GM12878 (cell line): Measurements from ENCODE around the gene TMEM217. TPM values are rescaled to one million over a fixed set of nuclear protein-coding genes. Genes with fewer than 3 reads are reported as not detected.
A peak's percentile ranks its signal among the peaks of the same experiment; 100 is the strongest.

ENCODE experiments used
- ATAC-seq: fragments of 200-7000 bp; cut with Tn5 transposase; 3 replicates; pipeline ENCODE4 v1.9.1; 2020; ENCODE audit warnings: mild to moderate bottlenecking, moderate library complexity
- BruUV-seq: library from RNA; stranded (reverse); fragments of 400-500 nt; replicated peaks from 2 replicates; lab custom pipeline; 2021; lab: Mats Ljungman, UMichigan
- CTCF ChIA-PET: fragments of 300-600 bp; sonication (Branson Sonifier 250); formaldehyde crosslinking; extraction: SDS; loops from one replicate; lab custom pipeline; 2021; ENCODE audit warnings: inconsistent platforms; lab: Yijun Ruan, JAX
- POLR2A ChIA-PET: fragments of 350-600 bp; formaldehyde crosslinking; extraction: SDS; loops from one replicate; lab custom pipeline; 2021; ENCODE audit warnings: inconsistent platforms; lab: Charles Lee
- RAD21 ChIA-PET: fragments of 300-600 bp; sonication (Branson Sonifier 250); formaldehyde crosslinking; loops from one replicate; lab custom pipeline; 2023; ENCODE audit warnings: antibody characterized with exemption; ENCODE audit not compliant: unreplicated experiment; lab: Charles Lee
- SMC1A ChIA-PET: fragments of 300-600 bp; sonication (Branson Sonifier 250); formaldehyde crosslinking; loops from one replicate; lab custom pipeline; 2023; ENCODE audit not compliant: unreplicated experiment, uncharacterized antibody; lab: Charles Lee
- DNase-seq: peaks from one replicate; pipeline ENCODE4 v3.0.0-alpha.2; 2011; ENCODE audit warnings: low read depth, low spot score
- FAIRE-seq: peaks from 3 replicates; lab custom pipeline; 2011; peaks lifted over from hg19 to GRCh38; lab: Jason Lieb, UNC
- H2AFZ ChIP-seq: 2 replicates; pipeline ENCODE4 v1.6.0; 2011; ENCODE audit warnings: low read depth, low read length, control low read depth; ENCODE audit not compliant: control insufficient read depth
- H3K27ac ChIP-seq: 2 replicates; pipeline ENCODE4 v1.5.1; 2011; ENCODE audit warnings: control low read depth; ENCODE audit not compliant: control insufficient read depth, insufficient read depth
- H3K27me3 ChIP-seq, 2 experiments: replicated peaks in 1 of 2; 2 replicates each; pipeline versions ENCODE4 v1.6.0 to v1.6.1; 2011; ENCODE audit warnings: low read length in 1 of 2; ENCODE audit not compliant: control insufficient read depth in 2 of 2, insufficient read depth in 2 of 2
- H3K36me3 ChIP-seq, 2 experiments: 2 replicates each; pipeline ENCODE4 v1.5.1; 2011; ENCODE audit warnings: low read length in 1 of 2; ENCODE audit not compliant: control insufficient read depth in 2 of 2, insufficient read depth in 2 of 2
- H3K4me1 ChIP-seq: 2 replicates; pipeline ENCODE4 v1.6.1; 2011; ENCODE audit warnings: mild to moderate bottlenecking, low read length, moderate library complexity, mixed read lengths; ENCODE audit not compliant: control insufficient read depth, insufficient read depth
- H3K4me2 ChIP-seq: 2 replicates; pipeline ENCODE4 v1.6.0; 2011; ENCODE audit warnings: control low read depth; ENCODE audit not compliant: control insufficient read depth, insufficient read depth
- H3K4me3 ChIP-seq: fragments of 200-600 bp; sonication (generic); 2 replicates; pipeline ENCODE4 v1.5.1; 2016
- H3K79me2 ChIP-seq: 2 replicates; pipeline ENCODE4 v1.6.0; 2011; ENCODE audit warnings: low read length; ENCODE audit not compliant: control insufficient read depth, insufficient read depth
- H3K9ac ChIP-seq: 2 replicates; pipeline ENCODE4 v1.8.0; 2011; ENCODE audit warnings: low read length, control low read depth, mixed read lengths; ENCODE audit not compliant: control insufficient read depth, insufficient read depth
- H3K9me3 ChIP-seq: replicated peaks from 3 replicates; pipeline ENCODE4 v1.5.1; 2011; ENCODE audit warnings: mild to moderate bottlenecking, low read length; ENCODE audit not compliant: control insufficient read depth, insufficient read depth
- H4K20me1 ChIP-seq: 2 replicates; pipeline ENCODE4 v1.6.0; 2011; ENCODE audit not compliant: control insufficient read depth, insufficient read depth
- FOS ChIP-seq: IDR thresholded peaks from 3 replicates; pipeline ENCODE4 v1.6.1; 2011; ENCODE audit warnings: borderline replicate concordance; ENCODE audit not compliant: insufficient read length; ENCODE audit errors: extremely low read depth
- KDM1A ChIP-seq: fragments of 200-600 bp; sonication (generic); IDR thresholded peaks from 2 replicates; pipeline ENCODE4 v1.6.1; 2016; ENCODE audit warnings: borderline replicate concordance
- POLR2A ChIP-seq: IDR thresholded peaks from 2 replicates; pipeline ENCODE4 v1.6.1; 2011; ENCODE audit warnings: low read depth, mild to moderate bottlenecking, low read length
- RB1 ChIP-seq: fragments of 450-650 bp; formaldehyde crosslinking; IDR thresholded peaks from 2 replicates; pipeline ENCODE4 v1.6.1; 2017; ENCODE audit warnings: mild to moderate bottlenecking, borderline replicate concordance
- ZSCAN29 ChIP-seq: fragments of 450-650 bp; IDR thresholded peaks from 2 replicates; pipeline ENCODE4 v1.6.1; 2017; ENCODE audit warnings: mild to moderate bottlenecking, moderate library complexity
- WGBS: methylation state at CpG from one replicate; pipeline ENCODE4 v1.1.6; 2016; ENCODE audit warnings: low lambda C conversion rate; ENCODE audit not compliant: insufficient replicate concordance, insufficient coverage; ENCODE audit errors: missing lambda C conversion rate; 5-methylcytosine and 5-hydroxymethylcytosine counted together
- in situ Hi-C: fragments of 300-500 bp; cut with MboI; formaldehyde crosslinking; loops from 9 replicates; pipeline ENCODE4 v1.14.3; 2018; ENCODE audit warnings: mixed read lengths
- intact Hi-C: fragments of 100-400 bp; cut with micrococcal nuclease; formaldehyde crosslinking; loops from one replicate; pipeline ENCODE4 v1.14.2; 2022; ENCODE audit not compliant: unreplicated experiment
- polyA plus RNA-seq, 11 experiments: library from polyadenylated mRNA; depleted of rRNA in 4 of 11; unstranded in 6 of 11; stranded (reverse) in 5 of 11; fragments of >200 nt; fragmentation: Nextera tagmentation in 4 of 11; fragmentation: Illumina TruSeq in 1 of 11; extraction: Ambion mirVana in 4 of 11; extraction: Trizol in 1 of 11; gene quantifications; 1 replicate in 1 of 11; 2 replicates in 10 of 11; pipeline versions ENCODE4 v1.2.1 to v1.2.3, GENCODE V29; 2011 to 2016; ENCODE audit warnings: inconsistent platforms in 2 of 11, missing spikeins in 2 of 11, low read depth in 1 of 11
- total RNA-seq, 4 experiments: library from RNA; depleted of rRNA in 3 of 4; stranded (reverse); fragments of >200 nt in 3 of 4; fragmentation: Illumina TruSeq in 1 of 4; extraction: Trizol in 1 of 4; gene quantifications; 2 replicates each; pipeline versions ENCODE4 v1.2.1 to v1.2.3, GENCODE V29; 2013 to 2021
- TF ChIP-seq, protein P1 (sequence below): fragments of 450-650 bp; IDR thresholded peaks from 2 replicates; pipeline ENCODE4 v1.6.1; 2017; ENCODE audit warnings: low read depth, mild to moderate bottlenecking, moderate library complexity
- TF ChIP-seq, protein P2 (sequence below): fragments of 450-650 bp; IDR thresholded peaks from 2 replicates; pipeline ENCODE4 v1.6.1; 2016; ENCODE audit warnings: mild to moderate bottlenecking

TMEM217 gene
- total and polyA plus RNA-seq, 10 of the 15 experiments (the other 5 are each of a cell fraction or from before 2014, with no cell fraction given): 1.3 to 4.5 (median 2.3) TPM

DNA sequence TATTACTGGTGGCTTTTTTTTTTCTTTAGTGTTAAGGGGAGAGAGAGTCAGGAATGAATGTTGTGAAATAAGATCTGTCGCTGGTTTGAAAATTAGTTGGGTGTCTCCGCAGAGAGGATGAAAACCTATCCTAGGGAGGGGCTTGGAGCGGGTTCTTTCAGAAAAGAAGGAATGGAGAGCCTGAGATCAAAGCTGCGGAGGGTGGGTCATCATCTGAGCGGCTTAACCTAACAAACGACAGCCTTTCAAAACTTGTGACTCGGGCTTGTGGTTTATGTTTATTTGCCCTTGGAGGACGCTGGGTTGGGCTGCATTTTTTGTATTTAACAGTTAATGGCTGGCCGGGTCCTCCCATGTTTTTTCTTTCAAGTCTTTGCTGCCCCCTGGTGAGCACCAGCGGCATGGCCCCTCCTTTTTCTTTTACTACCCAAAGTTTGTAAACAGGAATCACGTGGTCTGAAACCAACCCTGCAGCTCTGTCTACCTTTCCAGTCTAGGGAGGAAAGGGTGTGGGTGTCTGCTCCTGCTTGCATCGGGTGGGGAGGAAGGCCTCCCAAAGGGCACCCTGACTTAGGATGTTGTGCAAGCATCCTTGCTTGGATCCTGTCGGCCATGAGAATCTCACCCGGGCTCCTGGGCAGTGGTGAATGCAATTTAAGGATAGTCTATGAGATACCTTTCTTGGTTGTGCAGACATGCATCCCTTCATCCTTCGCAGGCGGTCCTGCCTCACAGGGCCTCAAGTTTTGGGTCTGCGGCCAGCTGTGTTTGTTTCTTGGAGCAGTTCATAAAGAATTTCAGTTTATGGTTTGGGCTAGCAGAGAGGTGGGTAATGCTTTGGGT is 85.8 kb downstream of the TMEM217 start (continued):
- TF ChIP-seq, protein P1, sequence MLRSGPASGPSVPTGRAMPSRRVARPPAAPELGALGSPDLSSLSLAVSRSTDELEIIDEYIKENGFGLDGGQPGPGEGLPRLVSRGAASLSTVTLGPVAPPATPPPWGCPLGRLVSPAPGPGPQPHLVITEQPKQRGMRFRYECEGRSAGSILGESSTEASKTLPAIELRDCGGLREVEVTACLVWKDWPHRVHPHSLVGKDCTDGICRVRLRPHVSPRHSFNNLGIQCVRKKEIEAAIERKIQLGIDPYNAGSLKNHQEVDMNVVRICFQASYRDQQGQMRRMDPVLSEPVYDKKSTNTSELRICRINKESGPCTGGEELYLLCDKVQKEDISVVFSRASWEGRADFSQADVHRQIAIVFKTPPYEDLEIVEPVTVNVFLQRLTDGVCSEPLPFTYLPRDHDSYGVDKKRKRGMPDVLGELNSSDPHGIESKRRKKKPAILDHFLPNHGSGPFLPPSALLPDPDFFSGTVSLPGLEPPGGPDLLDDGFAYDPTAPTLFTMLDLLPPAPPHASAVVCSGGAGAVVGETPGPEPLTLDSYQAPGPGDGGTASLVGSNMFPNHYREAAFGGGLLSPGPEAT: peak; percentile 35; the same call in 1 of the 2 replicates
- TF ChIP-seq, all 136 proteins: peak for 34

DNA sequence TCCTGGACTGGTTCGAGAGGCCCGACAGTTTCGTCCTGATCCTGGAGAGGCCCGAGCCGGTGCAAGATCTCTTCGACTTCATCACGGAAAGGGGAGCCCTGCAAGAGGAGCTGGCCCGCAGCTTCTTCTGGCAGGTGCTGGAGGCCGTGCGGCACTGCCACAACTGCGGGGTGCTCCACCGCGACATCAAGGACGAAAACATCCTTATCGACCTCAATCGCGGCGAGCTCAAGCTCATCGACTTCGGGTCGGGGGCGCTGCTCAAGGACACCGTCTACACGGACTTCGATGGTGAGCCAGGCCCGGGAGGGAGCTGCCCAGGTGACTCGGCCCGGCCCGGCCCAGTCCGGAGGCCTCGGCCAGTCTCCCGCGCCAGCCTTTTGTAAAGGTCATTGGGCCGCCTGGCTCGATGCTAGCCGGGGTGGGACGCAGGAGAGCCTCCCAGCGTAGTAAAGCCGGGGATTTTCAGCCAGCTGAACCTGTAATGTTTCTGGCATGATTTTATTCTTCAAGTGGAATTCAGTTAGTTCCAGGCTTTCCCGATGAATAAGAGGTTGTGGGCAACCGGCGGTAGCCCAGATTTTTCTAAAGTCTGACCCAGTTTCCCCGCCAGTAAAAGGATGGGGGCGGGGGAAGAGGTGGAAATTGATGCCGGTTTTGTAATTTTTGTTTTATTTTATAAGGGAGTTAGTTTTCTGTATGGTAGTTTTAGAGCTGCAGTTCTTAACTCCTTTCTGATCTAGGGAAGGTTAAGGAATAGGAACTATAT is 86.6 kb downstream of the TMEM217 start:
- 0 out of 2 replicates have a peak, but pooled peaks have one; percentile 28 for TF ChIP-seq RB1
- TF ChIP-seq KDM1A: no peak
- TF ChIP-seq, protein P2, sequence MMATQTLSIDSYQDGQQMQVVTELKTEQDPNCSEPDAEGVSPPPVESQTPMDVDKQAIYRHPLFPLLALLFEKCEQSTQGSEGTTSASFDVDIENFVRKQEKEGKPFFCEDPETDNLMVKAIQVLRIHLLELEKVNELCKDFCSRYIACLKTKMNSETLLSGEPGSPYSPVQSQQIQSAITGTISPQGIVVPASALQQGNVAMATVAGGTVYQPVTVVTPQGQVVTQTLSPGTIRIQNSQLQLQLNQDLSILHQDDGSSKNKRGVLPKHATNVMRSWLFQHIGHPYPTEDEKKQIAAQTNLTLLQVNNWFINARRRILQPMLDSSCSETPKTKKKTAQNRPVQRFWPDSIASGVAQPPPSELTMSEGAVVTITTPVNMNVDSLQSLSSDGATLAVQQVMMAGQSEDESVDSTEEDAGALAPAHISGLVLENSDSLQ: no peak
- peak; percentile 92 for TF ChIP-seq ZSCAN29
- peak; percentile 17; the same call in 1 of the 2 replicates for TF ChIP-seq POLR2A
- no peak for TF ChIP-seq FOS
- Histone ChIP-seq H3K9ac (peak overlapping the region; percentile 76), H3K4me3 (peak overlapping the region; percentile 83), H3K36me3 (peaks cover 7 to 8% of the 10 kb centered on the region in 2 experiments), H2AFZ (peak overlapping the region; percentile 63), H3K4me1 (peaks cover 31% of the 10 kb centered on the region), H3K27ac (peak overlapping the region; percentile 61), H4K20me1 (no peaks in the 10 kb centered on the region; the same call in 1 of the 2 replicates), H3K27me3 (no peaks in the 10 kb centered on the region), H3K9me3 (no peaks in the 10 kb centered on the region), H3K4me2 (peak overlapping the region; percentile 96), H3K79me2 (peaks cover 12% of the 10 kb centered on the region)
- ChIA-PET SMC1A (interaction anchor here (0.8 to 12.2 kb wide), 38 partner anchors 10 to 406 kb away, joined by 3 to 266 read pairs (median 6); partner anchors contain the start of genes C6orf89, TBC1D22B and TMEM217), CTCF (interaction anchor here (0.7 to 6.0 kb wide), 58 partner anchors 9 to 405 kb away, joined by 3 to 260 read pairs (median 5); partner anchors contain the start of genes C6orf89, FGD2, MTCH1 and TBC1D22B), RAD21 (interaction anchor here (0.6 to 8.3 kb wide), 38 partner anchors 13 to 563 kb away, joined by 3 to 255 read pairs (median 4); partner anchors contain the start of genes C6orf89, MTCH1, PI16 and TBC1D22B), POLR2A (interaction anchor here (0.6 to 4.1 kb wide), 13 partner anchors 10 to 406 kb away, joined by 3 to 43 read pairs (median 3); partner anchors contain the start of genes C6orf89 and MTCH1)
- BruUV-seq: TSS peak; percentile 80
- in situ Hi-C loops: loop anchor here (5.0 to 10.0 kb wide), 3 partner anchors 119 to 407 kb away; no protein-coding TSS in a partner anchor
- DNase-seq: no peak
- 2% methylated on average over 45 of the region's 45 CpGs for WGBS
- ATAC-seq: peak; percentile 12
- no peak for FAIRE-seq
- intact Hi-C loops: loop anchor here (5.0 to 10.0 kb wide), 3 partner anchors 59 to 407 kb away; partner anchors contain the start of gene C6orf89
